Activated B cell treated with CpG ODN at 0.5 μM for 24 hours (primary cell): Measurements from ENCODE around the gene TRPV3. TPM values are rescaled to one million over a fixed set of nuclear protein-coding genes. Genes with fewer than 3 reads are reported as not detected.
"Not testable (repeated sequence)": the region's sequence is repeated elsewhere in the genome, so short reads cannot be mapped to it uniquely, and the experiment has no call there.

Source experiments
- ATAC-seq: fragments of 200-7000 bp; cut with Tn5 transposase; one replicate; pipeline ENCODE4 v1.10.0; 2021; ENCODE audit warnings: low read depth, mild to moderate bottlenecking, moderate library complexity
- CTCF ChIA-PET: fragments of 350-600 bp; sonication (Branson Sonifier 250); formaldehyde crosslinking; loops from one replicate; lab custom pipeline; 2021; ENCODE audit warnings: antibody characterized with exemption; lab: Charles Lee
- POLR2A ChIA-PET: fragments of 350-600 bp; sonication (Branson Sonifier 250); formaldehyde crosslinking; loops from one replicate; lab custom pipeline; 2021; ENCODE audit warnings: antibody characterized with exemption; lab: Charles Lee
- DNase-seq: peaks from one replicate; pipeline ENCODE4 v3.0.0; 2022
- H3K27ac Mint-ChIP-seq: one replicate; pipeline ENCODE4 v1.8.0; 2020; ENCODE audit warnings: mixed read lengths
- H3K27me3 Mint-ChIP-seq: one replicate; pipeline ENCODE4 v1.8.0; 2021; ENCODE audit warnings: mixed read lengths
- H3K36me3 Mint-ChIP-seq: one replicate; pipeline ENCODE4 v1.8.0; 2021; ENCODE audit warnings: low read depth, mixed read lengths
- H3K4me1 Mint-ChIP-seq: one replicate; pipeline ENCODE4 v1.8.0; 2021; ENCODE audit warnings: mixed read lengths
- H3K4me3 Mint-ChIP-seq: one replicate; pipeline ENCODE4 v1.8.0; 2020; ENCODE audit warnings: mild to moderate bottlenecking, mixed read lengths
- H3K9me3 Mint-ChIP-seq: one replicate; pipeline ENCODE4 v1.8.0; 2020; ENCODE audit warnings: mixed read lengths
- CTCF ChIP-seq: fragments of 200-600 bp; IDR thresholded peaks from one replicate; pipeline ENCODE4 v1.8.0; 2022; ENCODE audit warnings: antibody characterized with exemption, mild to moderate bottlenecking
- intact Hi-C: fragments of 100-400 bp; cut with micrococcal nuclease; formaldehyde crosslinking; loops from one replicate; pipeline ENCODE4 v1.15.1; 2024
- total RNA-seq: library from RNA; stranded (reverse); gene quantifications from 2 replicates; pipeline ENCODE4 v1.2.3, GENCODE V29; 2022

TRPV3 gene
- total RNA-seq, 1 donor from 2014 or later = 10.2 TPM

DNA sequence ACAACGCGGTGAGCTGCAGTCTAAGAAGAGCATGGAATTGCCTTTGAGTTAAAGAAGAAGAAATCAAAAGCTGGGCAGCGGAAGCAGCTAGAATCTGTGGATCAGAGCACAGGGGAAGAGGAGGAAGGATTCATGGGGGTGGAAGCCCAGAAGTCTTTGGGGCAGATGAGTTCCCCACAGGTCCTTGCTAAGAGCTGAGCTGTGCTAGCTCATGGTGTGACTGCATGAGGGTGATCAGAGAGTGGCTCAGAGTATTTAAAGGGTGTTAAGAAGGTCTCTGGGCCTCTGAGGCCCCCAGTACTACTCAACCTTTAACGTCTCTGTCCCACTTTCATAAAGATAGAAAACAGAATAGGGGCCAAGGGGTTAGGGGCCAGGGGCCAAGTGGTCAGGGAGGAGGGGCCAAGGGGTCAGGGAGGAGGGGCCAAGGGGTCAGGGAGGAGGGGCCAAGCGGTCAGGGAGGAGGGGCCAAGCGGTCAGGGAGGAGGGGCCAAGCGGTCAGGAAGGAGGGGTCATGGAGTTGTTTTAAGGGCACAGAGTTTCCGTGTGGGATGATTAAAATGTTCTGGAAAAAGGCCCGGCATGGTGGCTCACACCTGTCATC, 12.0 kb upstream of the TRPV3 start:
- no peak for TF ChIP-seq CTCF
- ATAC-seq (no peak), DNase-seq (no peak)
- Mint-ChIP-seq H3K27ac (no peak overlapping the region), H3K4me1 (no peaks in the 10 kb centered on the region), H3K9me3 (no peaks in the 10 kb centered on the region), H3K27me3 (no peaks in the 10 kb centered on the region), H3K4me3 (no peak overlapping the region), H3K36me3 (peaks cover 12% of the 10 kb centered on the region)
- CTCF ChIA-PET = no interaction called here
- intact Hi-C loops = no loop called here
- POLR2A ChIA-PET = interaction anchor here (1.7 kb wide), 1 partner anchor 13 kb away, joined by 3 read pairs; no protein-coding TSS in a partner anchor

GRCh38 chr17:3566551-3566950, 8.9 kb upstream of the TRPV3 start:
- ChIA-PET CTCF (no interaction called here), POLR2A (no interaction called here)
- Mint-ChIP-seq H3K27me3 (no peaks in the 10 kb centered on the region), H3K4me3 (no peak overlapping the region), H3K36me3 (peaks cover 12% of the 10 kb centered on the region), H3K4me1 (peaks cover 14% of the 10 kb centered on the region), H3K27ac (no peak overlapping the region), H3K9me3 (no peaks in the 10 kb centered on the region)
- TF ChIP-seq CTCF = no peak
- intact Hi-C loops = no loop called here
- DNase-seq (no peak), ATAC-seq (no peak)

GRCh38 chr17:3565143-3565542, 7.5 kb upstream of the TRPV3 start:
- POLR2A ChIA-PET = no interaction called here
- Mint-ChIP-seq H3K27me3 (no peaks in the 10 kb centered on the region), H3K4me3 (no peak overlapping the region), H3K4me1 (peaks cover 14% of the 10 kb centered on the region), H3K27ac (no peak overlapping the region), H3K36me3 (peaks cover 12% of the 10 kb centered on the region), H3K9me3 (no peaks in the 10 kb centered on the region)
- CTCF ChIA-PET = no interaction called here
- intact Hi-C loops = no loop called here
- DNase-seq (no peak), ATAC-seq (no peak)
- TF ChIP-seq CTCF = no peak

- DNase-seq, H3K27ac Mint-ChIP-seq, CTCF ChIA-PET, H3K4me3 Mint-ChIP-seq, intact Hi-C loops, POLR2A ChIA-PET, ATAC-seq, H3K9me3 Mint-ChIP-seq, H3K36me3 Mint-ChIP-seq, H3K27me3 Mint-ChIP-seq: not testable (repeated sequence)
- H3K4me1 Mint-ChIP-seq = peaks cover 17% of the 10 kb centered on the region
Observed at GRCh38 chr17:3564241-3564640, 6.6 kb upstream of the TRPV3 start.

DNA sequence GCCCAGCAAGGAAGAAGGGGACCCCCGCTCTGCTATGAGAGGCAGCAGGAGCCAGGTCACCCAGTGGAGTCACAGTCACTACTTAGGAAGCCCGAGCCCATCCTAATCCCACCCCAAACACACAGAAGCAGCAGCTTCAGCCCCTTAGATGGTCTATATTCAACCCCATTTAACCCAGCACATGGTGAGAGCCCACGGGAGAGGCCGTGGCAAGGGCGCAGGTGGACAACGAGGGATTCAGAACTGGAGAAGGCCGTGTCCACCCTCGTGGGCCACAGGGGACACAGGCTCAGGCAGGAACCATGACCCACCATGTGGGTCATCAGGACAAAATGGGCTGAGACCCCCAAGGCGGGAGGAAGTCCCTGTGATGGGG, 1.6 kb upstream of the TRPV3 start:
- Mint-ChIP-seq H3K36me3 (no peaks in the 10 kb centered on the region), H3K4me3 (peak overlapping the region; percentile 61), H3K27ac (peak overlapping the region; percentile 88), H3K9me3 (no peaks in the 10 kb centered on the region), H3K4me1 (peaks cover 49% of the 10 kb centered on the region), H3K27me3 (peaks cover 6% of the 10 kb centered on the region)
- TF ChIP-seq CTCF = no peak
- ChIA-PET CTCF (interaction anchor here (1.3 to 1.9 kb wide), 2 partner anchors 23 to 77 kb away, joined by 3 to 6 read pairs; partner anchors contain the start of gene SHPK), POLR2A (interaction anchor here (1.1 to 1.5 kb wide), 3 partner anchors 12 to 77 kb away, joined by 4 to 10 read pairs (median 4); partner anchors contain the start of genes CTNS and SHPK)
- intact Hi-C loops = loop anchor here (2.0 to 5.0 kb wide), 2 partner anchors 78 to 353 kb away; partner anchors contain the start of genes CTNS and SHPK
- ATAC-seq = no peak
- no peak for DNase-seq
